Stimulated activated CD4-positive, alpha-beta T cell treated with anti-CD3 and anti-CD28 coated beads, Interleukin-4, amount 100 ng/mL, for 4 hours (primary cell): ENCODE measurements around the gene C19orf73.
"Not testable (repeated sequence)": the region's sequence is repeated elsewhere in the genome, so short reads cannot be mapped to it uniquely, and the experiment has no call there.

ENCODE experiments used
- DNase-seq, 2 experiments: peaks; one replicate each; pipeline ENCODE4 v3.0.0-alpha.2; 2020

The C19orf73 gene

DNA sequence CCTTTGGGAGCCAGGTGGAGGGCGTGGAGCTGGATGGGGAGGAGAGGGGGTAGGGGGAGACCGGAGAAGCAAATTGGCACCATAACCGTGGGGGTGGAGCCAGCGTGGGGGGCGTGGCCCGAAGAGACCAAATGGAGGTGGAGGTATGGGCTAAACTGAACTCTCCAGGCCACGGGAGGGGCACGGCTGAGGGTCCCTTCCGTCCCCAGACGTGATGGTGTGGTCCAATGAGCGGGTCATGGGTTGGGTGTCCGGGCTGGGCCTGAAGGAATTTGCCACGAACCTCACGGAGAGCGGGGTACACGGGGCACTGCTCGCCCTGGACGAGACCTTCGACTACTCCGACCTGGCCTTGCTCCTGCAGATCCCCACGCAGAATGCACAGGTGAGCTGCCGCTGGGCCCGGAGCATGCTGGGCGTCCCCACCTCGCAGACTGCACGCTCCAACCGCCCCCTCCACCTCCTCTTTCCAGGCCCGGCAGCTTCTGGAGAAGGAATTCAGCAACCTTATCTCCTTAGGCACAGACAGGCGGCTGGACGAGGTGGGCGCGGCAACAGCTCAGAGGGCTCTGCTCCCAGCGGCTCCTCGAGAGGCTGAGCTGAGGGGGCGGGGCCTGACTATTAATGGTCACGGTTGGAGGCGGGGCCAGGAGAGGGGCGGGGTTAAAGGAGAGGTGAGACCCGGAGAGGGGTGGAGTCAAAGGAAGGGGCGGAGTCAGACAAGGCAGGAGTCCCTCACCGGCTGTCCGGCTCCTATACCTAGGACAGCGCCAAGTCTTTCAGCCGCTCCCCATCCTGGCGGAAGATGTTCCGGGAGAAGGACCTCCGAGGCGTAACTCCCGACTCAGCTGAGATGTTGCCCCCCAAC, 30.1 kb upstream of the C19orf73 start:
- DNase-seq, result peak; percentile 74 to 75

DNA sequence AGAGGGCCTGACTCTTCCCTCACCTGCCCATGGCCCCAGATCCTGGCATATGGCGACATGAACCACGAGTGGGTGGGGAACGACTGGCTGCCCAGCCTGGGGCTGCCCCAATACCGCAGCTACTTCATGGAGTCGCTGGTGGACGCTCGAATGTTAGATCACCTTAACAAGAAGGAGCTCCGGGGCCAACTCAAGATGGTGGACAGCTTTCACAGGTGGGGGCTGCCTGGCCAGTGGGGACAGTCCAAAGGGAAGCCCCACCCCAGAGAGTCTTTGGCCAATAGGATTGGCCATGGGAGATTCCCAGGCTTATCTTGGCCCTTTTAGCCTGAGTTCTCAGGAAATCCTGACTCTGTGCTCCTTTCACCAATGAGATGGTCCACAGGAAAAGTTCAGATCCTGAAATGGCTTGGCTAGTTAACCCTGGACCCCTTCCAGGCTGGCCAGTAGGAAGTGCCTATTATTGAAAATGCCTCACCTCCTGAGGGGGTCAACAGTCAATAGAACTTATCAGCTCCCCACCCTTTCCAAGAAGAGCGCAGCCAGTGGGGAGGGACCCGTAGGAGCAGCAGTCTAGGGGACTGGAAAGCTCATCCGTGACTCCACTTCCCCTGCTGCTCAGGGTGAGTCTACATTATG, 29.2 kb upstream of the C19orf73 start:
- no peak for DNase-seq

DNA sequence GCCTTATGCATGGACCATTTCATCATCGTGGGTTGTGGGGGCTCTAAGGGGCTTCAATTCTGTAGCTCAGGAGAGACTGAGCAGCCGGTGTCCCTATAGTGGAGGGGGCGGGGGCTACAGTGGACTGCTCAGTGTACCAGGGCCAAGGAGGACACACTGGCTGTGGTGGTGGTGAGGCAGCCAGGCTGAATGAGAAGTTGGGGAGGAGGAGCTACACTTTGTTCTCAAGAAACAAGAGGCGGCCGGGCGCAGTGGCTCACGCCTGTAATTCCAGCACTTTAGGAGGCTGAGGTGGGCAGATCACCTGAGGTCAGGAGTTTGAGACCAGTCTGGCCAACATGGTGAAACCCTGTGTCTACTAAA, 27.4 kb upstream of the C19orf73 start:
- not testable (repeated sequence) for DNase-seq

DNA sequence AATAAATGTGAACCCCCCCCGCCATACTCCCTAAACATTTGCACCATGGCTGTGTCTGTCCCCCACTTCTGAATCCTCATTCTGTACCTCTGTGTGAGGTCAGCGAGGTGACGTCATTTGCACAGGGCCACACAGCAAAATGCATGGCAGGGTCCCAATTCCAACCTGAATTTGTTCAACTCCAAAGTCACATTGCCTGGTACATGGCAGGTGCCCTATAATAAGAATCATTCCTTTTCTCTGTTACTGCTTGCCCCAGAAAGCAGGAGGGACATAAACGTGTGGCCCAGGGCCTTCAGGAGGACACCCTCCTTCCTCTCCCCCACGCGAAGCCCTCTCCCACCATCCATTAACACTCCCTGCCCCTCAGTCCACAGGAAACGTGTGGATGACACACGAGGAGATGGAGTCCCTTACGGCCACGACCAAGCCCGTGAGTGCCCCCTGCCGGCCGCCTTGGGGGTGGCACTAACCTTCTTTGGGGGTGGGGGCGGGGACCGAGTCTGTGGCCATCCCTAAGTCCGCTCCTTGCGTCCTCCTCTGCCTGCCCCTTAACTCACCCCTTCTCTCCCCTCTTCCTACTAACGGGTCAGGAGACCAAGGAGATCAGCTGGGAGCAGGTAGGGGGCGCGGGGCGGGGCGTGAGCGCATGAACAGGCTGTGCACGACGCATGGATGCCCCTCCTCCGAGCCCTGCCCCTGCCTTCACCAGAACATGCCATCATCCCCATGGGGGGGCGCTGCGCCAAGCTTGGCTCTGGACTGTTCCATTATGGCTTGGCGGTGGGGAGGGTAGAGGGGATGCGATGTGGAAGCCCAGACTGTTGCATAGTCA, 26.8 kb upstream of the C19orf73 start:
- DNase-seq, result peak; percentile 61 to 77

DNA sequence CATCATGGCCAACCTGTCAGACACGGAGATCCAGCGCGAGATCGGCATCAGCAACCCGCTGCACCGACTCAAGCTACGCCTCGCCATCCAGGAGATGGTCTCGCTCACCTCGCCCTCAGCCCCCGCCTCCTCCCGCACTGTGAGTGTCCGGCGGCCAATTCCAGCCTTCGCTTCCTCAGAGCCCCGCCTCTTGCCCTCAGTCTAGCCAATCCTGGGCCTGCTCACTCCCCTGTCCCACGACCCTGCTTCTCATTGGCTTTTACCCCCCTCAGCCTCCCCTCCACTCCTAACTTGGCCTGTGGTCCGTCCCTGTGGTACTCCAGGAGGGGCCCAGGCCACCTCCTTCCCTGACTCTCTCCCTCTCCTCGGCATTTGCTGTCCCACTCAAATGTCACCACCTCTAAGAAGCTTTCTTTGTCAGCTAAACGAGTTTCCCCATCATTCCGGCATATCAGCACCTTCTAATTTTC, 24.0 kb upstream of the C19orf73 start:
- DNase-seq, result peak; percentile 45 to 60

DNA sequence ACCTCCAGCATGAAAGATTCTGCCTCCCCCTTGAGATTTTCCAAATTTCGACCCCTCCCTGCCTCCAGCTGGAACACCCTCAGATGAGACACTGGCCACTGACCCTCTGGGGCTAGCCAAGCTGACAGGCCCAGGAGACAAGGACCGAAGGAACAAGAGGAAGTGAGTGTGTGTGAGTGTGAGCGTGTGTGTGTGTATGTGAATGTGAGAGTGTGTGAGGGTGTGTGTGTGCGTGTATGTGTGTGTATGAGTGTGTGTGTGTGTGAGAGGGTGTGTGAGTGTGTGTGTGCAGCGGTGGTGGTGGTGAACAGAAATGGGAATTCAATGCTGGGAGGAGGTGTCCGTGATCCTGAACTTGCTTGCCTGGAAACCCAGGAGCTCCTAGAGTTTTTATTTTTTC, 22.4 kb upstream of the C19orf73 start:
- no peak for DNase-seq

DNA sequence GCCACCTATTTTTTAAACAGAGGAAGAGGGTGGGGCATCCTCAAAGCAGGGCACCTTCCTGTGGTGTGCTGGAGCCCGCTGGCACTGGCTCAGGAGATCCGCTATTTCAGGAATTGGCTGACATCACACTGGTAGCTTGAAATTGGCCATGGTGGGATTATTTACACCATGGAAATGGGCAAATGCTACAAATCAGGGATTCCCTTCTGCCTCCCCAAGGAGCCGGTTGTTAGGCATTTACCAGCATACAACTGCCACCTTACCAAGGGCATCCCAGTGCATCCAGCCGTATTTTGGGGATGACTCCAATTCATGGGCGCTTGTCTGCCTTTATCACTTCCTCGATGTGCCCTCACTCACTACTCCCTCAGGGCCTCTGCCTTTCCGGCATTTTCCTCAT, 22.0 kb upstream of the C19orf73 start:
- no peak for DNase-seq

DNA sequence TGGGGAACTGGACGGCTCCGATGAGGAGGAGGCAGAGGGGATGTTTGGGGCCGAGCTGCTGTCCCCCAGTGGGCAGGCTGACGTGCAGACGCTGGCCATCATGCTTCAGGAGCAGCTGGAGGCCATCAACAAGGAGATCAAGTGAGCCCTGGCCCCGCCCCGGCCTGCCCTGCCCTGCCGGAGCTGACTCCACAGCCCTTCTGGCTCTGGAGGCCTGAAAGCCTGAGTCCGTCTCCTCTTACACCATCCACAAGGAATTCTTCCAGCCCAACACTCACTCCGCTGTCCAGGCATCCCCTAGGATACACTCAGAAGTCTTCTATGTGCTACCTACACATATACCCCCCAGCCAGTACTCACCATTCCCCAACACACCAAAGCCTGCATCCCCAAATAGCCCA, 17.8 kb upstream of the C19orf73 start:
- DNase-seq, result no peak

DNA sequence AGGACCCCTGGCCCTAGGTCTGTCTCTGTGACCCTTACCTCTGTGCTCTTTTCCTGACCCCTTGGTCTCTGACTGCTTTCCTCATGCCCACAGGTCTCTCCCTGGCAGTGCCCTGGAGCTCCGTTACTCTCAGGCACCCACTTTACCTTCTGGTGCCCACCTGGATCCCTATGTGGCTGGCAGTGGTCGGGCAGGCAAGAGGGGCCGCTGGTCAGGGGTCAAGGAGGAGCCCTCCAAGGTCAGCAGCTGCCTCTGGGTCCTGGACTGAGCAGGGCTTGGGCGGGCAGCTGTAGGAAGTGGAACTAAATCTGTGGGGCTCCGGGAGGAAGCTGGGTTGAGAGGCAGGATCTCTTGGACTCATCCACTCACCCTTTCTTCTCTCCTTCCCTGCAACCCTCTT, 16.7 kb upstream of the C19orf73 start:
- DNase-seq, result no peak

DNA sequence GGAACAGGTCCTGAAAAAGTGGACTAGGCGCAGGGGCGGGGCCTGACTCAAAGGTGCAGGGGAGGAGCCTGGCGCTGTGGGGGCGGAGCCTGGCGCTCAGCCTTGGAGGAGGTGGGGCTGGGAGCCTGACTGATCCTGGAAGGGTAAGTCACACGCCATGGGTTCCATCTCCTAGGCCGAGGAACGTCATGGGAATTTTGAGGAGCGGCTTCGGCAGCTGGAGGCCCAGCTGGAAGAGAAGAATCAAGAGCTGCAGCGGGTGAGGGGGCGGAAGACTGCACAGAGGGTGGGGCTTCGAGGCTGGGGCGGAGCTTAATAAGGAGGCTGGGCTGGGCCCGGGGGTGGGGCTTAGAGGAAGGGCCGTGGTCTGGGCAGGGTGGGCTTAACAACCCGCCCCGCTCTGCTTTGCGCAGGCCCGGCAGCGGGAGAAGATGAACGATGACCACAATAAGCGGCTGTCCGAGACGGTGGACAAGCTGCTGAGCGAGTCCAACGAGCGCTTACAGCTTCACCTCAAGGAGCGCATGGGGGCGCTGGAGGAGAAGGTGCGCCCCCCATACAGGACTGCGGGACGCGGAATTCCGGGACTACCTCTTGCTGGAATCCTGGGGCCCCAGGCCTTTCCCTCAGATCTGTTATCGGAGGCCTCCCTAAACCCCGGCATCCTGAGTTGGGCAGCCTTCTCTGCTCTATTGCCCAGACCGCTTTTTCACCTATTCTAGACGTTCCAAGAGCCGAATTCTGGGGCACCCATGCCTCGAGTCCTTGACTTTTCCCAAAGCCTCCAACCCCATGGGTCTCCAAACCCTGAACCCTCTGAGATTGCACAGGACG, 14.9 kb upstream of the C19orf73 start:
- DNase-seq, result peak; percentile 54 to 56

DNA sequence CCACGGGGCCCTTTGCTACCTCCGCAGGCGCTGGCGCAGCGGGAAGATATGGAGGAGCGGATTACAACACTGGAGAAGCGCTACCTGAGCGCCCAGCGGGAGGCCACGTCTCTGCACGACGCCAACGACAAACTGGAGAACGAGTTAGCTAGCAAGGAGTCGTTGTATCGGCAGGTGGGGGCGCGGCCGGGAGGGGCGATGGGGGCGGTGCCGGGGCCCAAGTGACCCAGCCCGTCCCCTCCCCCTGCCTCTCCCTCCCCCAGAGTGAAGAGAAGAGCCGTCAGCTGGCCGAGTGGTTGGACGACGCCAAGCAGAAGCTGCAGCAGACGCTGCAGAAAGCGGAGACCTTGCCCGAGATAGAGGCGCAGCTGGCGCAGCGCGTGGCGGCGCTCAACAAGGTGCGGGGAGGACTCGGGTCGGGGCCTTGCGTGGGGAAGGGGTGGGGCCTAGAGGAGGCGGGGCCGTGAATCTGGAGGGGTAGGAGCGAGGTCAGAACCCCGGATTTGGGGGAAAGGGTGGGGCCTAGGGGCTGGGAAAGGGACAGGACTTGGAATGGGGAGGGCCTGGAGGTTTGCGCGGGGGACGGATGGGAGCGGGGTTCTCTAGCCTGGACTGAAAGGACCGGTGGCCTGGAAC, 14.1 kb upstream of the C19orf73 start:
- DNase-seq, result peak in 1 of 2 experiments; percentile 49

DNA sequence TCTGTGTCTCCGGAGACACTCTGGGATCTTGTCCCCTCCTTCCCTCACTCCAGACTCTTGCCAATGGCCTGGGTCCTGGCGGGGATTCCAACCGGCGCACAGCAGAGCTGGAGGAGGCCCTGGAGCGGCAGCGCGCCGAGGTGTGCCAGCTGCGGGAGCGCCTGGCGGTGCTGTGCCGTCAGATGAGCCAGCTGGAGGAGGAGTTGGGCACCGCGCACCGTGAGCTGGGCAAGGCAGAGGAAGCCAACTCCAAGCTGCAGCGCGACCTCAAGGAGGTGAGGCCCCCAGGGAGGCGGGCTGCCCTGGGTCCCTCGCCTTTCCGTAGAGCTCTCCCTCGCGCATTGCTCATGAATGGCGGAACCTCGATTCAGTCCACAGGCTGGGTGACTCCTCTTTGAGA, 11.4 kb upstream of the C19orf73 start:
- no peak for DNase-seq

DNA sequence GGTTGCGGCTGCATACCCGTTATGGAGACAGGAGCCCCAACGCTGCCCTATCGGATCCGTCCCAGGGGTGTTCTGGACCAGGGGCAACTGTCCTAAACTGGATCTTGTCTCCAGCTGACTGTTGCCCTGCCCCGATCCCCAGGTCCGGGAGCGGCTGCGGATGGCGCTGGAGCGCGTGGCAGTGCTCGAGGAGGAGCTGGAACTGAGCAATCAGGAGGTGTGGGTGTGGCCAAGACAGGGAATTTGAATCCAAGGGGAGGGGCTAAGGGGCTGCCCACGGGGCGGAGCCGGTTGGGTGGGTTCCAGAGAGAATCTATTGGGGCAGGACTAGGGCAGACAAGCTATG, 10.3 kb upstream of the C19orf73 start:
- DNase-seq, result no peak

DNA sequence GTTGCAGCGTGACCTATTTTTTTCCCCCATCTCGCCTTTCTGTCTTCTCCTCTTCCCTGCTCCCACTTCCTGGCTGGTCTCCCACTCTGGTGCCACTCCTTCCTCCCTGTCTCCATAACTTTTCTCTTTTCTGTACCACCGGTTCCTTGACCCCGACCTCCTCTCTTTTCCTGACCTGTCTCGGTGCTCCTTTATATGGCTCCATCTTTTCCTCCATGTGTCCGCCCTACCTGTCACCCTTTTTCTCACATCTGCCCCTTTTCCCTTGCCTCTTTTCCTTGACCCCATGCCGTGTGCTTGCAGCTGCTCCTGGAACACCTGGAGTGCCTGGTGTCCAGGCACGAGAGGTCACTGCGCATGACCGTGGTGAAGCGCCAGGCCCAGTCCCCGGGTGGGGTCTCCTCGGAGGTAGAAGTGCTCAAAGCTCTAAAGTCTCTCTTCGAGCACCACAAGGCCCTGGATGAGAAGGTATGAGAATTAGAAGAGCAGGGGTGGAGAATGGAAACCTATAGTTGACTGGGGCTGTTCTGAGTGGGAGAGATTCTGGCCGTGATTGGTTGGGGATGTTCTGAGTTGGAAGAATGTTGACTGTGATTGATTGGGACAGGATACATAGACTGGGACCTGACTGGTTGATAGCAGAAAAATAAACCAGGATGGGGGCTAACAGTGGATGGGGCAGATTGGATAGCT, 9.7 kb upstream of the C19orf73 start:
- DNase-seq, result no peak

DNA sequence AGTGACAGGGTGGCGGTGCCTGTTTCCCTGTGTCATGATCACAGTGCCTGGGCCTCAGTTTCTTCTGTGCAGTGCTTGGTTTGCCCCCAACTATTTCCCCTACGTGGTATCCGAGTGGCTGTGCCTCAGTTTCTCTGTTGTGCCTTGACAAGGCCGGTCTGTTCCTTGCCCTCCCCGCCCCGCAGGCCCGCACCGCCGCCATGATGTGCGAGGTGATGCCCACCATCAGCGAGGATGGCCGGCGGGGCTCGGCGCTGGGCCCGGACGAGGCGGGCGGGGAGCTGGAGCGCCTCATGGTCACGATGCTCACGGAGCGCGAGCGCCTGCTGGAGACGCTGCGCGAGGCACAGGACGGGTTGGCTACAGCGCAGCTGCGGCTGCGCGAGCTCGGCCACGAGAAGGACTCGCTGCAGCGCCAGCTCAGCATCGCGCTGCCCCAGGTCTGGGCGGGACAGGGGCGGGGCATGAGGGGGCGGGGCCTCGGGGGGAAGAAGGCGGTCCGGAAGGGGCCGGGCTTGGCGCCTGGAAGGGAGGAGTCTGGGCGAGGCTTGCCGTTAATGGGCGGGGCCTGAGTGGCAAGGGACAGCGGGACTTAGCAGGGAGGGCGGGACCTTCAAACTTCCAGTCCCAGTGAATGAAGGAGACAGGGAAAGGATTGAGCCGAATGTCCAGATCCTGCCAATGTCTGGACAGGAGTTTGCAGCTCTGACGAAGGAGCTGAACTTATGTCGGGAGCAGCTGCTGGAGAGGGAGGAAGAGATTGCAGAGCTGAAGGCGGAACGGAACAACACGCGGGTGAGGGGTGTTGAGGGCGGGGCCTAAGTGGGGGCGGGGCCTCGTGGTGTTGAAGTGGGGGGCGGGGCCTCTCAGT, 9.0 kb upstream of the C19orf73 start:
- peak; percentile 92 to 93 for DNase-seq

DNA sequence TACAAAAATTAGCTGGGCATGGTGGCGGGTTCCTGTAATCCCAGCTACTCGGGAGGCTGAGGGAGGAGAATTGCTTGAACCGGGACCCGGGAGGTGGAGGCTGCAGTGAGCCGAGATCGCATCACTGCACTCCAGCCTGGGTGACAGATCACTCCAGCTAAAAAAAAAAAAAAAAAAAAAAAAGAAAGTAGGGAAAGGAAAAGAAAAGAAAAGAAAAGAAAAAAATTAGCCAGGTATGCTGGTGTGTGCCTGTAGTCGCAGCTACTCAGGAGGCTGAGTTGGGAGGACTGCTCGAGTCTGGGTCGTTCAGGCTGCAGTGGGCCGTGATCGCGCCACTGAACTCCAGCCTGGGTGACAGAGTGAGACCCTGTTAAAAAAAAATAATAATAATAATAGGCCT, 8.3 kb upstream of the C19orf73 start:
- DNase-seq, result not testable (repeated sequence)

DNA sequence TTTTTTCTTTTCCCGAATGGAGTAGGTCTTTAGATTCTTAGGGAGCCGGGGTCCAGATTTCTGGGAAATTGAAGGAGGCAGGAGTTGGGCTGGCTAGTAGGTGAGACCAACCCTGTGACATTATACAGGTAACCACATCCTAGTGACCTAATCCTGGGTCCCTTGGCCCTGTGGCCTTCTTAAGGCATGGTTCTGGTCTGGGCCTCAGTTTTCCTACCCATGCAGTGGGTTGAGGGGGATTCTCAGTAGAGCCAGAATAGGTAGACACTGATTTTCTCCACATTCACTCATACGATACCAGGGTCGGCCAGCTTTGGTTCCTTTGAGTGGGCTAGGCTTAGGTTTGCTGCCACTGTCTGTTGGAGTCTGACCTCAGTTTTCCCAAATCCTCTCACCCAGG, 7.6 kb upstream of the C19orf73 start:
- DNase-seq, result no peak

DNA sequence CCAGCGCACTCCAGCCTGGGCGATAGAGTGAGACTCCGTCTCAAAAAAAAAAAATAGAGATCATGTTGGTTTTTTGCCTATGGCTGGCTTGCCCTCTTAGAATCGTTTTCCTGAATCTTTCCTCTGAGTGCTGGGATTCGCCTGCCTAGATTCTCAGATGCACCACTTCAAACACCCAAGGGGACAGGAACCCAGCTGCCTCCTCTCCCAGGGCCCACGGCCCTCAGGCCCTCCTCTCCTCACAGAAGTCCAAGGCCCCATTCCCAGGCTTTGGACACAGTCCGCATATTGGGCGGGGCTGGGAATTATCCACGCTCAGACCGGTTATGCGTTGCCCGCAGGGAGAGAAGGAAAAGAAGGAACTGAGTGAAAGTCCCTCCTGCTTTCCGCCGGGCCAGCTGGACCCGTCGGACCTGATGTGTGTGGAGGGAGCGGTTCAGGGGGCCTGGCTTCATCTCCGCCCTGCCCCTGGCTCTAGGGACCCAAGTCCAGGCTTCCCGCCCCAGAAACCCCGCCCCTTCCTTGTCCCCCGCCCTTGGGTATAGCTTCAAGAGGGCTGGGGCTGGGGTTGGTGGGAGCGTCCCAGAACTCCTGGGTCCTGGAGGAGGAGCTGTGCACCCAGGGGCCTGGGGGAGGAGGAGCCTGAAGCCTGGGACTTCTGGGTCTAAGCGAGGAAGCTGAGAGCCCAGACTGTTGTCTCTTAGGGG, 6.2 kb upstream of the C19orf73 start:
- DNase-seq, result no peak

DNA sequence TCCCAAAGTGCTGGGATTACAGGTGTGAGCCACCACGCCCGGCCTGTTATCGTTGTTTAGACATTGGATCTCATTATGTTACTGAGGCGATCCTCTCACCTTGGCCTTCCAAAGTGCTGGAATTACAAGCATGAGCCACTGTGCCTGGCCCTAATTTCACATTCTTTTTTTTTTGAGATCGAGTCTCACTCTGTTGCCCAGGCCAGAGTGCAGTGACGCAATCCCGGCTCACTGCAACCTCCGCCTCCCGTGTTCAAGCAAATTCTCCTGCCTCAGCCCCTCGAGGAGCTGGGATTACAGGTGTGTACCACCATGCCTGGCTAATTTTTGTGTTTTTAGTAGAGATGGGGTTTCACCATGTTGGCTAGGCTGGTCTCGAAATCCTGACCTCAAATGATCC, 4.3 kb upstream of the C19orf73 start:
- DNase-seq, result not testable (repeated sequence)

DNA sequence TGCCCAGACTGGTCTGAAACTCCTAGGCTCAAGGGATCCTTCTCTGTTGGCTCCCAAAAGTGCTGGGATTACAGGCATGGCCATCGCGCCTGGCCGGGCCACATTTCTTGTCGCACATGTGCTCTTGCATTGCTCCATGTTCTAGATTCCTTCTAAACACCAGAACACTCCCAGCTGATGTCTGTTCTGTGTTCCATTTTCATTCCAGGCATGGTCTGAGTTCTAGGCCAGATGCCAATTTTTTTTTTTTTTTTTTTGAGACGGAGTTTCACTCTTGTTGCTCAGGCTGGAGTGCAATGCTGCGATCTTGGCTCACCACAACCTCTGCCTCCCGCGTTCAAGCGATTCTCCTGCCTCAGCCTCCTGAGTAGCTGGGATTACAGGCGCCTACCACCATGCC, 2.9 kb upstream of the C19orf73 start:
- not testable (repeated sequence) for DNase-seq
